HG03066 (cell line): ENCODE measurements around the gene CHD9.
A peak's percentile ranks its signal among the peaks of the same experiment; 100 is the strongest.
"Not testable (repeated sequence)": the region's sequence is repeated elsewhere in the genome, so short reads cannot be mapped to it uniquely, and the experiment has no call there.

ENCODE experiments used
- ATAC-seq: cut with Tn5 transposase; IDR thresholded peaks from one replicate; pipeline ENCODE4 v1.9.1; 2021; ENCODE audit warnings: low read depth; ENCODE audit not compliant: unreplicated experiment

Gene CHD9

DNA sequence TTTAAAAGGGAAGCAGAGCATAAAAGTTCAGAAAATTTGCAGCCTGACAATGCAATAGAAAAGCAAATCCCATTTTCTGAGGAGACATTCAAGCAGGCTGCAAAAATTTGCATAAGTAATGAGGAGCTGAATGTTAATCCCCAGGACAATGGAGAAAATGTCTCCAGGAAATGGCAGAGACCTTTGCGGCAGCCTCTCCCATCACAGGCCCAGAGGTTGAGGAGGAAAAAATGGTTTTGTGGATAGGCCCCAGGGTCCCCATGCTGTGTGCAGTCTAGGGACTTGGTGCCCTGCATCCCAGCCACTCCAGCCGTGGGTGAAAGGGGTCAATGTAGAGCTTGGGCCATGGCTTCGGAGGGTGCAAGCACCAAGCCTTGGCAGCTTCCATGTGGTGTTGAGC, 19.5 kb downstream of the CHD9 start:
- not testable (repeated sequence) for ATAC-seq

- ATAC-seq = not testable (repeated sequence)
These were observed 20.7 kb downstream of the CHD9 start for GRCh38 chr16:53075461-53075860.

GRCh38 chr16:53078247-53078646, 23.5 kb downstream of the CHD9 start:
- ATAC-seq = no peak

- no peak for ATAC-seq
These were observed 24.1 kb downstream of the CHD9 start for GRCh38 chr16:53078765-53079485.

GRCh38 chr16:53080345-53081031, 25.7 kb downstream of the CHD9 start:
- ATAC-seq = no peak

DNA sequence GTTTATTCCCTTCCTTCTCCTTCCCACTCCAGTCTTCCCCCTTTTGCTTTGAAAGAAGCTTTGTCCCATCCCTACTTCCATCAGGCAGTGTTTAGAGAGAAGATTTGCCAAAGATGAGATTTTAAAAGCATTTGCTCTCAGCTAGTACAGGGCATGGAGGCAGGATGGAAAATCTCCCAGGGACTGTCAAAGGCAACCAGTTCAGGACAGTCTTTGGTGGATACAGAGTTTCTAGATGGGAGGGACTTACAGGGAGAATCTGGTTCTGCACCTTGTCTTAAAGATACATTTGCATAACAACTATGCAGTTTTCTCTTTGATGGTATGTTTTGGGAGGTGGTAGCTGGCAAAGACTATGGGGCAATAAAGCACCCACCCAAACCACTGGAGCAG, 26.2 kb downstream of the CHD9 start:
- no peak for ATAC-seq

DNA sequence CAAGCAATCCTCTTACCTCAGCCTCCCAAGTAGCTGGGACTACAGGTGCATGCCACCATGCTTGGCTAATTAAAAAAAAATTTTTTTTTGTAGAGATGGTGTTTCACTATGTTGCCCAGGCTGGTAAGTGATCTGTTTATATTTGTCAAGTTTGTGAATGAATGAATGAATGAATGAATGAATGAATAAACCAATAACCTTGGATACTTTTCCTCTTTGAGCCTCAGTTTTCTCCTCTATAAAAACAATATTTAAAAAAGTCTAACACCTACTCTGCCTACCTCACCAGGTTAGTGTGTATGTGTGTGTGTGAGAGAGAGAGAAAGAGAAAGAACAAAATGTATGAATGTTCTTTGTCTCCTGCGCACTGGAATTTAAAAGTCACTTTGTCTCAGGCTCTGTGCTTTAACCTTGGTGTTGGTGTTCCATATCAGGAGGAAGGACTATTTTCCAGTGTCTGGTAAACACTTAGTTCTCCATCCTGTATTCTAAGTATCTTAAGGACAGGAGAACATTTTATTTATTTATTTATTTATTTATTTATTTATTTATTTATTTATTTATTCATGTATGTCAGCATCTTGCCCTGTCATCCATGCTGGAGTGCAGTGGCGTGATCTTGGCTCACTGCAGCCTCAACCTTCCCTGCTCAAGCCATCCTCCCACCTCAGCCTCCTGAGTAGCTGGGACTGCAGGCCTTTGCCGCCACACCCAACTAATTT, 27.1 kb downstream of the CHD9 start:
- ATAC-seq = no peak

DNA sequence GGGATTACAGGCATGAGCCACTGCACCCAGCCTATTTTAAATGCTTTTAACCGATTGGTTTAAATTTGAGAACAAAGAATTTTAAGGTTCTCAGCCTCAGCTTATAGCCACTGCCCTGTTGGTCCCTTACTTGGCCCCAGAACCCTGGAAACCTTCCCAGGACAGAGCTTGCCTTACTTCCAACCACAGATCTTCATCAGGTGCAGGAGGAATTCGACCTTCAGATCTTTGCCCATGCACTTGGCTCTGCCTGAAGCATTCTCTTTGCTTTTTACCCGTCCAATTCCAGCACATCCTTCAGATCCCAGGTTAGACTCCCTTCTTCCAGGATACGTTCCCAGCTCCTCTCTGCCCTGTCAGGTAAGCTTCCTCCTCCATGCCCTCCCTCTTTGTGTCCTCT, 27.7 kb downstream of the CHD9 start:
- no peak for ATAC-seq

GRCh38 chr16:53083119-53083518, 28.3 kb downstream of the CHD9 start:
- ATAC-seq = no peak

DNA sequence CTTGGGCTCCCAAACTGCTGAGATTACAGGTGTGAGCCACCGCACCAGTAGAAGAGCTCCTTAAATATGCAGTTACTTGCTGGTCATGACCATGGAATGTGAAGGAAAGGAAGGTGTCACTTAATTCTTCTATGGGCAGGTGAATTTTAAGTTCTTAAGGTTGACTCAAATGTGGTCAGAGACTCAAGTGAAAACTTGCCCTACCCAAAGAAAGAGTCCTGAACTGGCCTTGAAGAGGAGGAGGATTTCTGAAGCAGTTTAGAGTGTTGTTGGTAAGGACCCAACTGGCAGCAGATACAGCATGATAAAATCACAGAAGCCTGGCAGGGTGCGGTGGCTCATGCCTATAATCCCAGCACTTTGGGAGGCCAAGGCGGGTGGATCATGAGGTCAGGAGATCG, 29.4 kb downstream of the CHD9 start:
- no peak for ATAC-seq

DNA sequence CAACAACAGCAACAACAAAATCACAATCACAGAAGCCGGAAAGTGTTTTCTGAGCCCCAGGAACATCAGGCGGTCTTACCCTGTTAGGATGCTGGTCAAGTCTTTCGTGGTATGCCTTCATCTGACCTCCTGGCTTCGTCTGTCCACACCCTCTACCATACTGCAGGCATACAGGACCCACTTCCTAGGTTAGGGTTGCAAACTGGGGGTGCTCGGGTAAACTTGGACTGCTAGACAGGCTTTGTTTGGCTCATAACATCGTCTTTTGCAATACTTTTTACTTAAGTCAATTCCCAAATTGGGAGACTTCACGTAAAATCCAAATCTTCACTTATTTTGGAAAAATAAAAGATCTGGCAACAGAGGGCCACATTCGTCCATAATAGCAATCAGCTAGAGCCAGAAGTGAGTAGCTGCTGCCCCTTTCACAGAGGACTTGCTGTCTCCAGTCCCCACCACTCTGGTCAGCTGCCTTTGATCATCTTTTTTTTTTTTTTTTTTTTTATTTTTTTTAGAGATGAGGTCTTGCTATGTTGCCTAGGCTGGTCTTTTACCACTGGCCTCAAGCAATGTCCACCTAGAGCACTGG, 30.0 kb downstream of the CHD9 start:
- ATAC-seq = no peak

GRCh38 chr16:53085369-53085843, 30.6 kb downstream of the CHD9 start:
- ATAC-seq = no peak

DNA sequence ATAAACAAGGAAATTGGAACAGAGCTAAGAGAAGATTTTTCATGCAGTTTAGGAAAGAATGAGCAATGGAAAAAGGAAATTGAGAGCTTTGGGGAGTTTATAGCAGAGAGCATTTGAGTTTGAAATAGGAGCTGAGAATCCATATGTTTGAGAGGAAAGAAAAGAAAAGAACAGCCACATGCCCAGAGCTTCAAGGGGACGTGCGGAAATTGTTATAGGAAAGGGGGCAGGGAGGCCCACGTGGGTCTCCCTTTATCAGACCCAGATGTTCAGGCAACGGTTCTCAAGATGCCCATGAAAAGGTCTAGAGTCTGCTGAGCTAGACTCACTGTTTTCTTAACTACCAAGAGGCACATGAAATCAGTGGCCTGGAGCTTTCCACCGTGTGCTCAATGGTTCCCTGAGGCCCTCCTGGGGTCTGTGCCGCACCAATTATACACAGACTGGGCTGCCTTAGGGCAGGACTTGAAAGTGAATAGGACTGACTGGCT, 31.2 kb downstream of the CHD9 start:
- ATAC-seq = no peak

- no peak for ATAC-seq
These were observed 32.3 kb downstream of the CHD9 start for GRCh38 chr16:53087101-53087500.

GRCh38 chr16:53089434-53090285, 34.9 kb downstream of the CHD9 start:
- ATAC-seq = no peak

DNA sequence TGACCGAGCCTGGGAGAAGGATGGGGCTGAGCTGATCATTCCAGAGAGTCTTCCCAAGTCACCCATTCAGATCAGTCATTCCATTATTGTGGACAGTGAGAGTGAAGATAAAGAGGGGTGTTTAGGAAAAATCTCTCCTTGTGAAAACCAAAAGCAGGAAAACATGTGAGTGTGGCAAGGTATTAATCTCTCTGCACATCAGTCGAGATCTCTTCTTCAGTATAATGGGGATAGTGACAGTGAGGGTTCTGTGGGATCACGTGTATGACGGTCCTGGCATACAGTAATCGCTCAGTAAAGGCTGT, 35.4 kb downstream of the CHD9 start:
- no peak for ATAC-seq

DNA sequence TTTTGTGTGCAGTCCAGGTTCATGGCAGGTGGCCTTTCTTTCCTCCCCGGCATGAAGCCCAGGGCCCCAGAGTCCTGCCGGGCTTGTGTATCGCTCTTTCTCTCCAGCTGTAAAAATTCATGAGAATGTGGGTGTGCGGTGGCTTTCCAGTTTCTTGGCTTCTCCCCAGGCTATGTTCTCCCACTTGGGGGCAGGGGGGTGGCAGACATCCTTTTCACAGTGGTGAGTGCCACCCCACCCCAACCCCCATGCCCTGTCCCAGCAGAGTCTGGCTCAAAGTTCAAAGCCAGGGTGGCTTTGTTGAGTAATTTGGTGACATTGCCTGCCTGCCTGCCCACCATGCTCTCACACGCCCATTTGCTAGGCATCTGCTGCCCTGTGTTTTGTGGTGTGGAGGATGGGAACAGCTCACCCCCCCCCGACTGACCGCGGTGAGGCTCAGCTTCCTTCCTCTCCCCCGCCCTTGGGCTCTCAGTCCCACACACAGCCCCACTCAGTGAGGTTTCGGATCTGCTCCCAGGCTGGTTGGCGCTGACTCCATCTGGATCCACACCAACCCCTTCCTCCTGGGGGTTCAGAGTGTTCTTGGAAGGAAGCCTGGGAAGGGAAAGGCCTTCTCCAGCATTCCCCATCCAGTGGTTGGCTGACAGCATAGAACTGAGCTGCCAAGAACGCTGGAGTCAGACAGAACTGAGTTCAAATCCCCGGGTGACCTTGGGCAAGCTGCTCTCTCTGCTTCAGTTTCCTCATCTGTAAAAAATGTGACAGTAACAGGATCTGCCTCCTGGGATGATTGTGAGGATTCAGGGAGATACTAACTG, 36.0 kb downstream of the CHD9 start:
- ATAC-seq = peak; percentile 53

DNA sequence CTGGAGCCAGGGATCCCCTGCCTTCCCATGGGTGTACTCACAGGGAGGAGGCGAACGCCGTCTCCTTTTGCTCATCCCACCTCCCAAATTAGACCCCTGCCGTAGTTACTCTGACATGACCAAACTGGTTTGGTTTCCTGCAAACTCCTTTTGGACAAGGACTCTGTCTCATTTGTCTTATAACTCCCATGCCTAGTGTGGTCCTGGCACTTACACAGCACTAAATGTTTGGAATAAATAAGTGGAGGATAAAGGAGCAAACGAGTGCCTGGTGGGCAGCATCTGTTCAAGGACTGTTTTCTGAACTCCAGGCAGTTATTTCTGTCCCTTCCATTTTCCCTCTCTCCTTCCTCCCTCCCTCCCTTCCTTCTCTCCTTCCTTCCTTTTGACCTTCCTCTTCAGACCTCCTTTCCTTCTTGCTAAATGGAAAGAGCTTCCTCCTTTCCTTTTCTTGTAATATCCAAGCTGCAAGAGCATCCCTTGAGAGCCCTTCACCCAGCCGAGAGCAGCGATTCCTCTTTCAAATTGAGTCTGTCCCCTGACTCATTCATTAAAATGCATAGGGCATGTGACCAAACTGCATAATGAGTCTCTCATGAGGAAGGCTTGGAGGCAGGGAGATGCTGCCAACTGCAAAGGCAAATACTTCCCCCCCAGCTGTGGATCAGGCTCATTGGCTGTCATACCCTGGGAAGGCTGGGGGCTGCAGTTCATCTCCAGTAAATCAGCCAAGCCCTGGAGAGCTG, 36.8 kb downstream of the CHD9 start:
- peak; percentile 40 for ATAC-seq

DNA sequence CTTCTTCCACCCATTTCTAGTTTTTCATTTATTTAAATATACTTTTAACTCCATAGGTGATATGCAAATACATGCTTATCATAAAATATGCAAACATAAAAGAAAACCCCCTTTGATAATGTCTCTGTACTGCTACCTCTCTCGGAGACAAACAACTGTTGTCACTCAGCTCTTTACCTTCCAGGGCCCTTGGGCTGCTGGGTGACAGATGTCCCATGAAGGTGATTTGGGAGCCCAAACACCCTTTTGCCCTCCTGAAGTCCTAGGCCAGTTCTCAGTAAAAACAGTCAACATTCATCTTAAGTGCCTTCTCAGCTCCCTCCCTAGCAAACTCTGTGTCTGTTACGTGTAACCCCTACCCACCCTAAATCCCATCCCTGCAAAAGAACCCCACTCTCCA, 37.5 kb downstream of the CHD9 start:
- ATAC-seq = no peak
